GM18520 (cell line): ENCODE measurements around the gene CRIM1.

Experiments used
- ATAC-seq: cut with Tn5 transposase; IDR thresholded peaks from one replicate; pipeline ENCODE4 v1.9.1; 2021; ENCODE audit not compliant: unreplicated experiment

The CRIM1 gene

GRCh38 chr2:36478999-36479398 lies 123.4 kb downstream of the CRIM1 start:
- no peak for ATAC-seq

GRCh38 chr2:36479406-36479805 lies 123.8 kb downstream of the CRIM1 start:
- ATAC-seq, result no peak

- ATAC-seq, result no peak
These were observed 124.5 kb downstream of the CRIM1 start for GRCh38 chr2:36480028-36480427.

GRCh38 chr2:36480636-36481035 lies 125.1 kb downstream of the CRIM1 start:
- ATAC-seq, result no peak

GRCh38 chr2:36481709-36482108 lies 126.1 kb downstream of the CRIM1 start:
- no peak for ATAC-seq

GRCh38 chr2:36482576-36483214 lies 127.1 kb downstream of the CRIM1 start:
- ATAC-seq, result no peak

GRCh38 chr2:36483290-36483689 lies 127.7 kb downstream of the CRIM1 start:
- no peak for ATAC-seq

GRCh38 chr2:36484454-36484853 lies 128.9 kb downstream of the CRIM1 start:
- ATAC-seq, result no peak

GRCh38 chr2:36485521-36485920 lies 129.9 kb downstream of the CRIM1 start:
- no peak for ATAC-seq

GRCh38 chr2:36486521-36487044 lies 131.0 kb downstream of the CRIM1 start:
- ATAC-seq, result no peak

GRCh38 chr2:36487947-36488346 lies 132.4 kb downstream of the CRIM1 start:
- ATAC-seq, result no peak

GRCh38 chr2:36489281-36489680 lies 133.7 kb downstream of the CRIM1 start:
- ATAC-seq, result no peak

- no peak for ATAC-seq
These were observed 135.2 kb downstream of the CRIM1 start for GRCh38 chr2:36490749-36491148.

- no peak for ATAC-seq
These were observed 136.8 kb downstream of the CRIM1 start for GRCh38 chr2:36492216-36492945.

- no peak for ATAC-seq
These were observed 137.7 kb downstream of the CRIM1 start for GRCh38 chr2:36493306-36493705.

GRCh38 chr2:36497570-36498163 lies 142.1 kb downstream of the CRIM1 start:
- ATAC-seq, result no peak

- ATAC-seq, result no peak
These were observed 143.7 kb downstream of the CRIM1 start for GRCh38 chr2:36499128-36499820.

GRCh38 chr2:36500072-36500471 lies 144.5 kb downstream of the CRIM1 start:
- no peak for ATAC-seq

- no peak for ATAC-seq
These were observed 146.5 kb downstream of the CRIM1 start for GRCh38 chr2:36502081-36502480.

- peak; percentile 50 for ATAC-seq
These were observed 151.8 kb downstream of the CRIM1 start for GRCh38 chr2:36507408-36507812.

GRCh38 chr2:36509075-36509474 lies 153.5 kb downstream of the CRIM1 start:
- ATAC-seq, result no peak
